OCI-LY7 (cell line): Measurements from ENCODE around the gene RTL1.

Source experiments
- CTCF ChIP-seq: fragments of 200-600 bp; sonication (generic); conservative IDR thresholded peaks from 2 replicates; pipeline ENCODE4 v1.5.1; 2014; ENCODE audit warnings: mild to moderate bottlenecking, antibody characterized with exemption, low read length, moderate library complexity, mixed read lengths
- EZH2phosphoT487 ChIP-seq: fragments of 200-600 bp; sonication (generic); IDR thresholded peaks from 2 replicates; pipeline ENCODE4 v1.6.1; 2018; ENCODE audit warnings: low read depth, borderline replicate concordance, mild to moderate bottlenecking, mixed run types, antibody characterized with exemption, low read length, moderate library complexity, mixed read lengths

GRCh38 chr14:100871234-100872186 is 32.0 kb downstream of the RTL1 start:
- TF ChIP-seq CTCF (no peak), EZH2phosphoT487 (no peak)
